NCI-H128 (cell line): ENCODE data around the gene GORAB.

ENCODE experiments used
- DNase-seq: peaks from one replicate; lab custom pipeline; 2025; ENCODE audit not compliant: unreplicated experiment; lab: John Stamatoyannopoulos, UW

GORAB gene

DNA sequence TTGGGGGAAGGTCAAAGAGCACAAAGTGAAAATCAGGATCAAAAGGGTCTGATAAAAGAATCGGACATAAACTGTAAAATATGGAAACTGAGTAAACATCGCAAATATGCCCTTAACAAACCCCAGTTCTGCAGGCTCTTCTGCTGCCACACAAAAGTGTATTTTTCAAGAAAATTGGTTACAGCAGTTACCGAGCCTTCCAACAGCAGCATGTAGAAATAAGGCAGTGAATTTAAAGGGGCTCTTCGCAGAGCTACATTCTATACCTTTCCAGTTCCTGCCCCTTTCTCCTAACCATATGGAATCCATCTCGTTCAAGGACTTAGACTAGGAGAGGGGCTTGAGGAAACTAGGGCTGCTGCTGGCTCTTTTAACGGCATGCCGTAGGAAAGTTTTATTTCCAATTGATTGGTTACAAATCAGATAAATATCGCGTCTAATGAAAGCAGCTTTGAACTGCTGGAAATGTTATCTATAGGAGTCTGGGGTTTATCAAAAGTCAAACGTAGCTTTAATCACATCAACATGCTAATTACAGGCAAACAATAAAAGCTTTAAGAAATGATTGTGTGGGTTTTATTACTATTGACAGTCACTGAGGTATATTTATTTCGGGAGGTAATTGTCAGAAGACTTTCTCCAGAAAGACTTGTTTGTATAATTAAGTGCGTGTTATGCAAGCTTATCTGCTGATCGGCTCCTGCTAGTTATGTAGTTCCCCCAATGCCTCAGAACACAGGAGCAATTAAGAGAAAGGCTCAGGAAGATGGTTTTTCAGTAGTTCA is 59.1 kb downstream of the GORAB start:
- DNase-seq = no peak

DNA sequence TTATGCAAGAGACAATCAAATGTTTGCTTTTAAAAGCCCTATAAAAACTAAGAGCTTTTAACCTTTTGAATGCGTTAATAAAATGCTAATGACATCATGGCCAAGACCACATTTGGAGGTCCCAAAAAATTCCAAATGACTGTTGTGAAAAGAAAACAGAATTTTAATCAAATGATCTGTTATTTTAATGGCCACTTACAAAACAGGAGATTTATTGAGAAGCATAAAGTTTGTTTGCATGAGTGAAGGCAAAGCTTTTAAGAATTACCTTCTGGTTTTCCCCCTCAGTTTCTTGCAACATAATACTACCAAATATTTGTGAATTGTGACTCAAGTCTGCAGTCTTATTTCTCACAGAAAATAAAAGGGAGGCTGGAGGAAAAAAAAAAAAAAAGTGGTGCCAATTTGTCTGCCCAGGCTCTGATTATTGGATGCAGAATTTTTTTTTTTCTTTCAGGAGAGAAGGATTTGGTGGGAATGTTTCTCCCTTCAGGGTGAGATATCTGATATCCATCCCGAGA is 60.7 kb downstream of the GORAB start:
- no peak for DNase-seq

DNA sequence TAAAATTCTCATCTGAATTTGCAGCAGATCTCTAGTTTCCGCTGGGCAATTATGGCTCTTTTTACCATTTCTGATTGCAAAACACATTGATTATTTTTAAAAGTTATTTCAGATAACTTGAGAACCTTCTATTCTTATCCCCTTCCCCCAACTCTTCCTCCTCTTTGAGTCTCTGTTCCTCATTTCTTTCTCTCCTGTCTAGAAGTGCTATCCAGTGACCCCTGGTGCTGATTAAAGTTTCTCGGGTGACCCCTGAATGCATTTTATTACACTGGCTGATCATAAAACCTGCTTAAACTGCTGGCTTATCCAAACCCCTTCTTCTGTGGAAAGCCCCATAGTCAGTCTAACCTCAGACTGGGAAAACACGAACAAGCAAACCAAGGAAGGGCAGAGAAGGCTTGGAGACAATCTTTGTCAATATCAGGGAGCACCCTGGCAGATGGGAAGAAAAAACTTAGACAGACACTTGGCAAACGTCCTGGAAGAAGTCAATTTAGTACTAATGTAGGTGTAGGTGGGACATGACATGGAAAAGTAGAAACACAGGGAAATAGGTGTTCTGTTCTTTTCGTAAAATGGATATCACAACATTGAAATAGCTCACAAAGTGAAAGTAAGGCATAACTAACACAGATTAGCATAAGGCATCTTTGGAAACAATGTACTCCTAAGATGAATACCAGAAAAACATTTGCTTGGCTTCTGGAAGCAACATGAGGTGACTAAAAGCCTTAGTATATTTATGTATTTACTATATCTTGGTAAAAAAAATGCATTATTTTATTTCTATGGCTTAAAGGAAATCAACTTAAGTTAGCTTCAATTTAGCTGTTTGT is 61.4 kb downstream of the GORAB start:
- DNase-seq = no peak

GRCh38 chr1:170594066-170594626 is 62.2 kb downstream of the GORAB start:
- DNase-seq = no peak

DNA sequence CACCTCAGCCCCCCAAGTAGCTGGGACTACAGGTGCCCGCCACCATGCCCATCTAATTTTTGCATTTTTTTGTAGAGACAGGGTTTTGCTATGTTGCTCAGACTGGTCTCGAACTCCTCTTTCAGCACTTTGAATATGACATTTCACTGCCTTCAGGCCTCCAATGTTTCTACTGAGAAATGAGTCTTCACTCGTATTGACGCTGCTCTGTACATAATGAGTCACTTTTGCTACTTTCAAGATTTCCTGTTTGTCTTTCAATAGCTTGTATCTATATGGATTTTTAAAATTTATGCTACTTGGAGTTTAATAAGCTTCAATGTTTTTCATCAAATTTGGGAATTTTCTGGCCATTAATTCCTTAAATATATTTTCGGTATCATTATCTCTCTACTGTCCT is 64.7 kb downstream of the GORAB start:
- DNase-seq = no peak

GRCh38 chr1:170598618-170599017 is 66.7 kb downstream of the GORAB start:
- no peak for DNase-seq

DNA sequence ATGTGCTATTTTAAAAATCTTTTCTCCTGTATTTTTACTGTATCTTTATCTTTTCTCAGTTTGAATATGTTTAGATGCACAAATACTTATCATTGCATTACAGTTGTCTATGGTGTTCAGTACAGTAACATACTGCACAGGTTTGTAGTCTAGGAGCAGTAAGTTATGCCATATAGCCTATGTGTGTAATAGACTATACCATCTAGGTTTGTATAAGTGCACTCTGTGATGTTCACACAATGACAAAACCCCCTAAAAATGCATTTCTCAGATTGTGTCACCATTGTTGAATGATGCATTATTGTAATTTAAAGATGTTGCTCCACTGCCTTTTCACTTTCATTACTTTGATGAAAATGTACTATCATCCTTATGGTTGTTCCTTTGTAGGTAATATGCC is 67.1 kb downstream of the GORAB start:
- no peak for DNase-seq

- no peak for DNase-seq
Observed at GRCh38 chr1:170601866-170602265, 69.9 kb downstream of the GORAB start.
